ENCODE results near the gene BAG2. TPM values are rescaled to one million over a fixed set of nuclear protein-coding genes. Genes with fewer than 3 reads are reported as not detected.

Gene BAG2
- polyA plus RNA-seq, 1 donor from 2014 or later = 3.2 TPM

GRCh38 chr6:57222743-57223077 is 50.6 kb downstream of the BAG2 start:
- no peaks in the 10 kb centered on the region for H3K36me3 ChIP-seq (ENCODE audit: insufficient read depth, low read length)
- H3K9me3 ChIP-seq (ENCODE audit: low read length) = no peaks in the 10 kb centered on the region
- no peaks in the 10 kb centered on the region for H4K20me1 ChIP-seq (ENCODE audit: insufficient read depth)
- H3K79me2 ChIP-seq (replicated peaks; ENCODE audit: insufficient read depth, low read length) = peaks cover 30% of the 10 kb centered on the region
- H3K9ac ChIP-seq (ENCODE audit: low read length) = peak overlapping the region; percentile 67
- no peaks in the 10 kb centered on the region for H3K9me2 ChIP-seq (ENCODE audit: insufficient read depth, low read length)
- H3K27me3 ChIP-seq (ENCODE audit: insufficient read depth, low read depth, low read length) = no peaks in the 10 kb centered on the region
- H2AFZ ChIP-seq (ENCODE audit: low read depth, low read length) = peak overlapping the region; percentile 71
- peak overlapping the region; percentile 85 for H3K4me3 ChIP-seq (ENCODE audit: low read length)
- peak overlapping the region; percentile 77 for H3K4me2 ChIP-seq (ENCODE audit: low read length)
- H3K27ac ChIP-seq (ENCODE audit: low read length) = no peak overlapping the region
- no peaks in the 10 kb centered on the region for H3F3A ChIP-seq (ENCODE audit: insufficient read depth, low read length, poor library complexity, severe bottlenecking)
- TF ChIP-seq SMC3 (conservative IDR thresholded peaks at IDR 0.05; ENCODE audit: poor library complexity) (no peak), REST (IDR thresholded peaks at IDR 0.05; ENCODE audit: borderline replicate concordance) (no peak), EP300 (conservative IDR thresholded peaks at IDR 0.05; ENCODE audit: poor library complexity, severe bottlenecking) (no peak), CTCF (IDR thresholded peaks at IDR 0.05; ENCODE audit: poor library complexity, severe bottlenecking) (no peak), RAD21 (conservative IDR thresholded peaks at IDR 0.05) (no peak), POLR2AphosphoS5 (IDR thresholded peaks at IDR 0.05) (no peak), TAF1 (IDR thresholded peaks at IDR 0.05; ENCODE audit: low read depth) (no peak), EZH2 (IDR thresholded peaks at IDR 0.05; ENCODE audit: borderline replicate concordance, insufficient read depth, low read length, poor library complexity, severe bottlenecking) (no peak), MXI1 (conservative IDR thresholded peaks at IDR 0.05; ENCODE audit: poor library complexity, severe bottlenecking) (no peak)

- no peak overlapping the region for H3K9ac ChIP-seq (ENCODE audit: low read length)
Measured at GRCh38 chr6:57224769-57225515, 52.8 kb downstream of the BAG2 start.

More at GRCh38 chr6:57224769-57225515, 52.8 kb downstream of the BAG2 start:
- no peaks in the 10 kb centered on the region for H3K36me3 ChIP-seq (ENCODE audit: insufficient read depth, low read length)
- no peak overlapping the region for H2AFZ ChIP-seq (ENCODE audit: low read depth, low read length)
- H3K9me3 ChIP-seq (ENCODE audit: low read length) = no peaks in the 10 kb centered on the region
- peaks cover 10% of the 10 kb centered on the region for H3K79me2 ChIP-seq (replicated peaks; ENCODE audit: insufficient read depth, low read length)
- TF ChIP-seq REST (IDR thresholded peaks at IDR 0.05; ENCODE audit: borderline replicate concordance) (no peak), EP300 (conservative IDR thresholded peaks at IDR 0.05; ENCODE audit: poor library complexity, severe bottlenecking) (no peak), SMC3 (conservative IDR thresholded peaks at IDR 0.05; ENCODE audit: poor library complexity) (no peak), RAD21 (conservative IDR thresholded peaks at IDR 0.05) (no peak), CTCF (IDR thresholded peaks at IDR 0.05; ENCODE audit: poor library complexity, severe bottlenecking) (no peak), MXI1 (conservative IDR thresholded peaks at IDR 0.05; ENCODE audit: poor library complexity, severe bottlenecking) (no peak), TAF1 (IDR thresholded peaks at IDR 0.05; ENCODE audit: low read depth) (no peak), POLR2AphosphoS5 (IDR thresholded peaks at IDR 0.05) (no peak), EZH2 (IDR thresholded peaks at IDR 0.05; ENCODE audit: borderline replicate concordance, insufficient read depth, low read length, poor library complexity, severe bottlenecking) (no peak)
- no peak overlapping the region for H3K27ac ChIP-seq (ENCODE audit: low read length)
- no peak overlapping the region for H3K4me2 ChIP-seq (ENCODE audit: low read length)
- H3K4me3 ChIP-seq (ENCODE audit: low read length) = no peak overlapping the region
- H4K20me1 ChIP-seq (ENCODE audit: insufficient read depth) = no peaks in the 10 kb centered on the region
- H3F3A ChIP-seq (ENCODE audit: insufficient read depth, low read length, poor library complexity, severe bottlenecking) = no peaks in the 10 kb centered on the region
- no peaks in the 10 kb centered on the region for H3K9me2 ChIP-seq (ENCODE audit: insufficient read depth, low read length)
- no peaks in the 10 kb centered on the region for H3K27me3 ChIP-seq (ENCODE audit: insufficient read depth, low read depth, low read length)
